IMR-90 (cell line): ENCODE data around the gene UCK2. TPM values are rescaled to one million over a fixed set of nuclear protein-coding genes. Genes with fewer than 3 reads are reported as not detected.

Experiments
- ATAC-seq: fragments of 200-7000 bp; cut with Tn5 transposase; 2 replicates; pipeline ENCODE4 v1.9.1; 2020; ENCODE audit warnings: low read depth, mild to moderate bottlenecking, moderate library complexity
- BruUV-seq: library from RNA; stranded (reverse); fragments of 400-500 nt; replicated peaks from 2 replicates; lab custom pipeline; 2021; lab: Mats Ljungman, UMichigan
- CTCF ChIA-PET: fragments of 300-600 bp; formaldehyde crosslinking; extraction: SDS; loops from one replicate; lab custom pipeline; 2021; ENCODE audit warnings: antibody characterized with exemption; lab: Yijun Ruan, JAX
- POLR2A ChIA-PET: fragments of 300-600 bp; sonication (Branson Sonifier 250); formaldehyde crosslinking; loops from one replicate; lab custom pipeline; 2022; ENCODE audit warnings: antibody characterized with exemption; ENCODE audit not compliant: unreplicated experiment; lab: Charles Lee
- DNase-seq: peaks from one replicate; pipeline ENCODE4 v3.0.0; 2013
- H2AFZ ChIP-seq: replicated peaks from 2 replicates; pipeline ENCODE3; 2013; ENCODE audit warnings: low read length, mild to moderate bottlenecking; ENCODE audit not compliant: poor library complexity
- H2AK5ac ChIP-seq: 2 replicates; pipeline ENCODE4 v1.6.1; 2013; ENCODE audit warnings: low read depth, low read length, inconsistent platforms
- H2AK9ac ChIP-seq: replicated peaks from 2 replicates; pipeline ENCODE3; 2013; ENCODE audit warnings: mild to moderate bottlenecking, low read depth, low read length, moderate library complexity; ENCODE audit not compliant: poor library complexity
- H2BK120ac ChIP-seq: 2 replicates; pipeline ENCODE4 v1.6.1; 2013; ENCODE audit warnings: low read depth, low read length, inconsistent platforms
- H2BK15ac ChIP-seq: 3 replicates; pipeline ENCODE4 v1.6.1; 2013; ENCODE audit warnings: low read depth, low read length, inconsistent platforms
- H2BK20ac ChIP-seq: 2 replicates; pipeline ENCODE4 v1.6.1; 2013; ENCODE audit warnings: low read depth, mild to moderate bottlenecking, inconsistent platforms, low read length, moderate library complexity
- H2BK5ac ChIP-seq: 2 replicates; pipeline ENCODE4 v1.6.1; 2013; ENCODE audit warnings: mild to moderate bottlenecking, low read depth, low read length, inconsistent platforms; ENCODE audit not compliant: poor library complexity, severe bottlenecking
- H3K14ac ChIP-seq: replicated peaks from 2 replicates; pipeline ENCODE4 v1.6.1; 2013; ENCODE audit warnings: low read depth, low read length, inconsistent platforms
- H3K18ac ChIP-seq: 2 replicates; pipeline ENCODE4 v1.6.1; 2013; ENCODE audit warnings: low read depth, low read length, control low read depth
- H3K23ac ChIP-seq: 2 replicates; pipeline ENCODE4 v1.6.1; 2013; ENCODE audit warnings: low read depth, low read length, inconsistent platforms
- H3K27ac ChIP-seq: 2 replicates; pipeline ENCODE4 v1.5.1; 2013; ENCODE audit warnings: mild to moderate bottlenecking, control low read depth, low read length; ENCODE audit not compliant: insufficient read depth
- H3K27me3 ChIP-seq: 2 replicates; pipeline ENCODE4 v1.6.1; 2013; ENCODE audit warnings: low read length; ENCODE audit not compliant: control insufficient read depth, insufficient read depth
- H3K36me3 ChIP-seq: 2 replicates; pipeline ENCODE4 v1.6.1; 2013; ENCODE audit warnings: low read length, mixed read lengths; ENCODE audit not compliant: control insufficient read depth, insufficient read depth
- H3K4ac ChIP-seq: 2 replicates; pipeline ENCODE4 v1.6.1; 2013; ENCODE audit warnings: low read depth, low read length, inconsistent platforms
- H3K4me1 ChIP-seq: 2 replicates; pipeline ENCODE4 v1.6.1; 2013; ENCODE audit warnings: low read length, mixed read lengths; ENCODE audit not compliant: control insufficient read depth, insufficient read depth
- H3K4me2 ChIP-seq: 2 replicates; pipeline ENCODE4 v1.6.1; 2013; ENCODE audit warnings: low read depth, mild to moderate bottlenecking, control low read depth, low read length, moderate library complexity
- H3K4me3 ChIP-seq: 2 replicates; pipeline ENCODE4 v1.5.1; 2013; ENCODE audit warnings: low read depth, mild to moderate bottlenecking, control low read depth, low read length, moderate library complexity; ENCODE audit not compliant: insufficient read depth
- H3K56ac ChIP-seq: 2 replicates; pipeline ENCODE4 v1.6.1; 2013; ENCODE audit warnings: low read length, inconsistent platforms; ENCODE audit not compliant: insufficient read depth; ENCODE audit errors: extremely low read depth
- H3K79me1 ChIP-seq, 2 experiments: 2 replicates each; pipeline ENCODE4 v1.6.1; 2013; ENCODE audit warnings: low read length in 2 of 2, inconsistent platforms in 1 of 2, low read depth in 1 of 2
- H3K9ac ChIP-seq: 2 replicates; pipeline ENCODE4 v1.6.1; 2013; ENCODE audit warnings: low read depth, low read length, control low read depth
- H3K9me1 ChIP-seq: 2 replicates; pipeline ENCODE4 v1.6.1; 2013; ENCODE audit warnings: low read length, inconsistent platforms; ENCODE audit not compliant: insufficient read depth
- H3K9me3 ChIP-seq: 2 replicates; pipeline ENCODE4 v1.6.1; 2013; ENCODE audit warnings: low read length; ENCODE audit not compliant: control insufficient read depth, insufficient read depth
- H4K20me1 ChIP-seq: 2 replicates; pipeline ENCODE4 v1.6.1; 2013; ENCODE audit warnings: low read length, inconsistent platforms; ENCODE audit not compliant: insufficient read depth
- H4K5ac ChIP-seq: 2 replicates; pipeline ENCODE4 v1.6.1; 2013; ENCODE audit warnings: mild to moderate bottlenecking, low read depth, low read length, control low read depth
- H4K8ac ChIP-seq, 2 experiments: 2 replicates each; pipeline ENCODE4 v1.6.1; 2013; ENCODE audit warnings: low read depth in 2 of 2, low read length in 2 of 2, control low read depth in 1 of 2, inconsistent platforms in 1 of 2
- H4K91ac ChIP-seq: 2 replicates; pipeline ENCODE4 v1.6.1; 2013; ENCODE audit warnings: low read depth, low read length, inconsistent platforms; ENCODE audit not compliant: insufficient read depth
- CEBPB ChIP-seq: IDR thresholded peaks from 2 replicates; pipeline ENCODE4 v1.6.1; 2012; ENCODE audit warnings: low read depth, low read length, improper control_type of control experiment
- CHD1 ChIP-seq: IDR thresholded peaks from 2 replicates; pipeline ENCODE4 v1.6.1; 2012; ENCODE audit warnings: low read depth, low read length, improper control_type of control experiment
- FOS ChIP-seq: fragments of 150-350 bp; IDR thresholded peaks from 2 replicates; pipeline ENCODE4 v1.6.1; 2016; ENCODE audit warnings: low read depth, low read length
- WGBS, 2 experiments: methylation state at CpG; one replicate each; pipeline versions ENCODE4 v1.1.5 to v1.1.7; 2013; ENCODE audit warnings: missing lambda C conversion rate in 2 of 2; ENCODE audit not compliant: insufficient read length in 1 of 2; ENCODE audit errors: extremely low coverage in 2 of 2; 5-methylcytosine and 5-hydroxymethylcytosine counted together
- dilution Hi-C: fragments of 300-500 bp; cut with HindIII; formaldehyde crosslinking; loops from one replicate; pipeline ENCODE4 v1.14.3; 2018; ENCODE audit warnings: low sequenced_read_pairs; ENCODE audit not compliant: unreplicated experiment
- in situ Hi-C: fragments of 300-500 bp; cut with MboI; formaldehyde crosslinking; loops from 3 replicates; pipeline ENCODE4 v1.14.3; 2019; ENCODE audit warnings: low sequenced_read_pairs, inconsistent platforms, mixed read lengths
- intact Hi-C: fragments of 100-400 bp; cut with micrococcal nuclease; formaldehyde crosslinking; loops from 2 replicates; pipeline ENCODE4 v1.10.0; 2022
- polyA plus RNA-seq, 3 experiments: library from polyadenylated mRNA; depleted of rRNA; stranded (reverse); fragments of >200 nt; gene quantifications; 2 replicates each; pipeline ENCODE4 v1.2.3, GENCODE V29; 2012; ENCODE audit warnings: low replicate concordance in 1 of 3
- total RNA-seq: library from RNA; depleted of rRNA; stranded (reverse); fragments of >200 nt; gene quantifications from 2 replicates; pipeline ENCODE4 v1.2.3, GENCODE V29; 2012

Gene UCK2
- total and polyA plus RNA-seq, 2 of the 4 experiments (the other 2 are of a cell fraction): 83.0 to 87.8 TPM

GRCh38 chr1:165843304-165843703 is 15.9 kb downstream of the UCK2 start:
- Histone ChIP-seq H3K27me3 (no peaks in the 10 kb centered on the region), H2BK15ac (no peak overlapping the region), H3K4me1 (peaks cover 20% of the 10 kb centered on the region), H2AK5ac (no peak overlapping the region), H3K79me1 (peaks cover 45 to 84% of the 10 kb centered on the region in 2 experiments), H2BK20ac (no peak overlapping the region), H2BK120ac (no peak overlapping the region), H3K9me3 (no peaks in the 10 kb centered on the region), H3K18ac (no peak overlapping the region; the same call in 1 of the 2 replicates), H4K91ac (no peak overlapping the region), H2BK5ac (no peak overlapping the region), H3K27ac (no peak overlapping the region), H3K4me2 (no peak overlapping the region), H4K20me1 (peaks cover 74% of the 10 kb centered on the region), H2AK9ac (no peak overlapping the region), H3K23ac (no peak overlapping the region), H3K9me1 (peaks cover 26% of the 10 kb centered on the region), H3K36me3 (no peaks in the 10 kb centered on the region; the same call in 1 of the 2 replicates), H4K8ac (no peak overlapping the region), H2AFZ (no peak overlapping the region), H3K9ac (no peak overlapping the region), H3K4ac (no peak overlapping the region), H3K4me3 (no peak overlapping the region), H3K14ac (no peak overlapping the region), H4K5ac (no peak overlapping the region), H3K56ac (no peak overlapping the region)
- ChIA-PET POLR2A (no interaction called here), CTCF (no interaction called here)
- no peak for ATAC-seq
- intact Hi-C loops (no loop called here), in situ Hi-C loops (no loop called here), dilution Hi-C loops (no loop called here)
- no TSS peak for BruUV-seq
- no CpG with 5 or more reads among the region's 1 CpG for WGBS, 2 experiments
- 0 out of 2 replicates have a peak, but pooled peaks have one; percentile 1 for TF ChIP-seq CEBPB
- TF ChIP-seq CHD1: no peak
- TF ChIP-seq FOS: 0 out of 2 replicates have a peak, but pooled peaks have one; percentile 26
- DNase-seq: peak; percentile 58
